ENCODE results near the gene CYSTM1.

Gene CYSTM1

GRCh38 chr5:140292212-140293036 lies 117.4 kb downstream of the CYSTM1 start:
- no peaks in the 10 kb centered on the region for H3K4me1 ChIP-seq (ENCODE audit: control insufficient read depth, insufficient read depth, low read length)
- H3K27ac ChIP-seq (ENCODE audit: low read length) = no peak overlapping the region
- DNase-seq (ENCODE audit: low read depth, low spot score) = no peak
- WGBS (ENCODE audit: insufficient coverage, insufficient read length) = no CpG with 5 or more reads among the region's 1 CpG
- no peaks in the 10 kb centered on the region for H3K27me3 ChIP-seq (ENCODE audit: control insufficient read depth, insufficient read depth, low read length)
- no peaks in the 10 kb centered on the region for H3K36me3 ChIP-seq (ENCODE audit: control insufficient read depth, insufficient read depth, low read length)
- no peak overlapping the region for H3K4me3 ChIP-seq (ENCODE audit: low read length)
- no peaks in the 10 kb centered on the region for H3K9me3 ChIP-seq (ENCODE audit: control insufficient read depth, insufficient read depth, low read length)

Data from iPS DF 6.9 (cell line).